Stomach (tissue), 9 donors: ENCODE results near the gene PIKFYVE. TPM values are rescaled to one million over a fixed set of nuclear protein-coding genes. Genes with fewer than 3 reads are reported as not detected.

Experiments used
- DNase-seq, 2 donors: peaks; one replicate each; pipeline versions ENCODE4 v3.0.0 to v3.0.0-alpha.2; 2013 to 2019
- H3K27ac ChIP-seq, 5 donors: fragments of 200-600 bp in 4 of 5; sonication (generic) in 4 of 5; one replicate each; pipeline ENCODE4 v1.5.1; 2013 to 2019; ENCODE audit warnings: mild to moderate bottlenecking in 1 of 5, moderate library complexity in 1 of 5
- H3K27me3 ChIP-seq, 3 donors: fragments of 200-600 bp; sonication (generic); one replicate each; pipeline ENCODE4 v1.5.1; 2017 to 2019; ENCODE audit warnings: mixed run types in 1 of 3
- H3K36me3 ChIP-seq, 4 donors: fragments of 200-600 bp; sonication (generic); 1 replicate in 3 of 4; 2 replicates in 1 of 4; pipeline ENCODE4 v1.5.1; 2016 to 2019
- H3K4me1 ChIP-seq, 4 donors: fragments of 200-600 bp; sonication (generic); one replicate each; pipeline ENCODE4 v1.5.1; 2016 to 2019
- H3K4me3 ChIP-seq, 4 donors: fragments of 200-600 bp; sonication (generic) in 3 of 4; one replicate each; pipeline ENCODE4 v1.5.1; 2016 to 2019; ENCODE audit warnings: mild to moderate bottlenecking in 1 of 4
- H3K9me3 ChIP-seq, 4 donors: fragments of 200-600 bp; sonication (generic); one replicate each; pipeline ENCODE4 v1.5.1; 2016 to 2019
- CTCF ChIP-seq, 7 experiments: fragments of 450-650 bp in 4 of 7; fragments of 200-600 bp in 3 of 7; sonication (generic) in 3 of 7; IDR thresholded peaks; one replicate each; pipeline ENCODE4 v1.5.1; 2016 to 2019; ENCODE audit warnings: antibody characterized with exemption in 7 of 7, control low read depth in 2 of 7, mild to moderate bottlenecking in 1 of 7
- EP300 ChIP-seq: sonication (generic); formaldehyde crosslinking; IDR thresholded peaks from one replicate; pipeline ENCODE4 v1.6.1; 2017; ENCODE audit warnings: antibody characterized with exemption
- POLR2A ChIP-seq, 4 donors: fragments of 450-650 bp; IDR thresholded peaks; one replicate each; pipeline ENCODE4 v1.6.1; 2016; ENCODE audit warnings: antibody characterized with exemption in 4 of 4, control low read depth in 2 of 4, mild to moderate bottlenecking in 1 of 4, moderate library complexity in 1 of 4
- POLR2AphosphoS5 ChIP-seq, 3 donors: sonication (generic); formaldehyde crosslinking; IDR thresholded peaks; one replicate each; pipeline ENCODE4 v1.6.1; 2016; ENCODE audit warnings: antibody characterized with exemption in 3 of 3
- WGBS, 5 donors: extraction: QIAGEN DNeasy Blood & Tissue Kit in 3 of 5; methylation state at CpG; one replicate each; pipeline versions ENCODE4 v1.1.5 to v1.1.7; 2013 to 2018; 5-methylcytosine and 5-hydroxymethylcytosine counted together
- intact Hi-C: fragments of 100-400 bp; cut with DNase I; formaldehyde crosslinking; loops from one replicate; pipeline ENCODE4 v1.15.1; 2023; ENCODE audit warnings: low total_unique reads
- polyA plus RNA-seq, 3 donors: library from polyadenylated mRNA; stranded (reverse); fragments of 200-250 nt; gene quantifications; one replicate each; pipeline ENCODE4 v1.2.3, GENCODE V29; 2013
- total RNA-seq, 5 donors: library from RNA; depleted of rRNA; stranded (reverse); fragments of >200 nt; gene quantifications; one replicate each; pipeline versions ENCODE4 v1.1.0 to v1.2.3, GENCODE V29; 2014 to 2016
- donor health status: healthy with polysubstance abuse.
- donor health status: Bipolar disorder and iron deficiency.
- donor health status: healthy.

PIKFYVE gene
- total and polyA plus RNA-seq, 8 donors: 3.0 to 42.8 (median 20.3) TPM

- TF ChIP-seq EP300 (no peak), CTCF (IDR thresholded peaks at IDR 0.05) (no peak), POLR2A (IDR thresholded peaks at IDR 0.05) (no peak), POLR2AphosphoS5 (IDR thresholded peaks at IDR 0.05) (no peak)
- Histone ChIP-seq H3K36me3 (peaks cover 15 to 81% (median 80%) of the 10 kb centered on the region in 4 donors), H3K4me3 (no peak overlapping the region), H3K4me1 (no peaks in the 10 kb centered on the region), H3K9me3 (no peaks in the 10 kb centered on the region), H3K27ac (no peak overlapping the region), H3K27me3 (no peaks in the 10 kb centered on the region)
- intact Hi-C loops: no loop called here
- no peak for DNase-seq
Observed at GRCh38 chr2:208274748-208275147, 8.7 kb downstream of the PIKFYVE start.

DNA sequence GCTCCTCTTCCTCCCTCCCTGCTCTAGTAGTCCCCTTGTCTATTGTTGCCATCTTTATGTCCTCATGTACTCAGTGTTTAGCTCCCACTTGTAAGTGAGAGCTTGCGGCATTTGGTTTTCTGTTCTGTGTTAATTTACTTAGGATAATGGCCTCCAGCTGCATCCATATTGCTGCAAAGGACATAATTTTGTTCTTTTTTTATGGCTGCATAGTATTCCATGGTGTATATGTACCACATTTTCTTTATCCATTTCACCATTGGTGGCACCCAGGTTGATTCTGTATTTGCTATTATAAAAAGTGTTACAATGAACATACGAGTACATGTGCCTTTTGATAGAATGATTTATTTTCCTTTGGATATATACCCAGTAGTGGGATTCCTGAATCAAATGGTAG, 12.5 kb downstream of the PIKFYVE start:
- DNase-seq: no peak
- Histone ChIP-seq H3K27ac (no peak overlapping the region), H3K27me3 (no peaks in the 10 kb centered on the region), H3K36me3 (peaks cover 21 to 96% (median 94%) of the 10 kb centered on the region in 4 donors), H3K4me3 (no peak overlapping the region), H3K4me1 (peaks cover 5 to 28% (median 14%) of the 10 kb centered on the region in 4 donors), H3K9me3 (no peaks in the 10 kb centered on the region)
- TF ChIP-seq POLR2AphosphoS5 (IDR thresholded peaks at IDR 0.05) (no peak), EP300 (no peak), CTCF (IDR thresholded peaks at IDR 0.05) (no peak), POLR2A (IDR thresholded peaks at IDR 0.05) (no peak)
- 89 to 100% (median 96%) methylated on average over 2 of the region's 2 CpGs for WGBS, 5 donors
- intact Hi-C loops: no loop called here

GRCh38 chr2:208279236-208279635, 13.2 kb downstream of the PIKFYVE start:
- DNase-seq: no peak
- Histone ChIP-seq H3K9me3 (no peaks in the 10 kb centered on the region), H3K36me3 (peaks cover 14 to 96% (median 93%) of the 10 kb centered on the region in 4 donors), H3K27ac (no peak overlapping the region), H3K4me3 (no peak overlapping the region), H3K27me3 (no peaks in the 10 kb centered on the region), H3K4me1 (peaks cover 5 to 28% (median 14%) of the 10 kb centered on the region in 4 donors)
- WGBS, 5 donors: 80 to 100% (median 87%) methylated on average over 2 of the region's 2 CpGs
- intact Hi-C loops: no loop called here
- TF ChIP-seq POLR2AphosphoS5 (IDR thresholded peaks at IDR 0.05) (no peak), CTCF (IDR thresholded peaks at IDR 0.05) (no peak), POLR2A (IDR thresholded peaks at IDR 0.05) (no peak), EP300 (no peak)

GRCh38 chr2:208280234-208280633, 14.2 kb downstream of the PIKFYVE start:
- Histone ChIP-seq H3K36me3 (peaks cover 9 to 98% (median 90%) of the 10 kb centered on the region in 4 donors), H3K4me1 (peaks cover 5 to 28% (median 14%) of the 10 kb centered on the region in 4 donors), H3K4me3 (no peak overlapping the region), H3K27ac (no peak overlapping the region), H3K9me3 (no peaks in the 10 kb centered on the region), H3K27me3 (no peaks in the 10 kb centered on the region)
- intact Hi-C loops: no loop called here
- TF ChIP-seq EP300: no peak
- TF ChIP-seq POLR2AphosphoS5 (IDR thresholded peaks at IDR 0.05): no peak
- TF ChIP-seq CTCF (IDR thresholded peaks at IDR 0.05): no peak
- no peak for TF ChIP-seq POLR2A (IDR thresholded peaks at IDR 0.05)
- no peak for DNase-seq
- WGBS, 5 donors: 89 to 100% (median 95%) methylated on average over 2 of the region's 2 CpGs
